Measurements from ENCODE around the gene KBTBD13.

Gene KBTBD13

GRCh38 chr15:65102912-65103311, 26.4 kb downstream of the KBTBD13 start:
- no peak for TF ChIP-seq CTCF (IDR thresholded peaks at IDR 0.05; ENCODE audit: low read depth, low read length)
- no peak for DNase-seq (ENCODE audit: extremely low read depth, low read depth)

GRCh38 chr15:65105038-65105437, 28.5 kb downstream of the KBTBD13 start:
- no peak for DNase-seq (ENCODE audit: extremely low read depth, low read depth)
- no peak for TF ChIP-seq CTCF (IDR thresholded peaks at IDR 0.05; ENCODE audit: low read depth, low read length)

- no peak for TF ChIP-seq CTCF (IDR thresholded peaks at IDR 0.05; ENCODE audit: low read depth, low read length)
- no peak for DNase-seq (ENCODE audit: extremely low read depth, low read depth)
Observed at GRCh38 chr15:65106011-65106590, 29.6 kb downstream of the KBTBD13 start.

GRCh38 chr15:65110676-65111292, 34.2 kb downstream of the KBTBD13 start:
- TF ChIP-seq CTCF (IDR thresholded peaks at IDR 0.05; ENCODE audit: low read depth, low read length) = no peak
- DNase-seq (ENCODE audit: extremely low read depth, low read depth) = no peak

- no peak for TF ChIP-seq CTCF (IDR thresholded peaks at IDR 0.05; ENCODE audit: low read depth, low read length)
- no peak for DNase-seq (ENCODE audit: extremely low read depth, low read depth)
Observed at GRCh38 chr15:65115086-65115485, 38.5 kb downstream of the KBTBD13 start, which contains the start of gene UBAP1L. UBAP1L (minus strand) TSS chr15:65115200; CDS start chr15:65106215, 8,985 bp downstream.

- no peak for TF ChIP-seq CTCF (IDR thresholded peaks at IDR 0.05; ENCODE audit: low read depth, low read length)
- no peak for DNase-seq (ENCODE audit: extremely low read depth, low read depth)
Observed at GRCh38 chr15:65115542-65115941, 39.0 kb downstream of the KBTBD13 start.

Data from AG09319 (cell line).